ENCODE results near the gene KDM2A.

Gene KDM2A

DNA sequence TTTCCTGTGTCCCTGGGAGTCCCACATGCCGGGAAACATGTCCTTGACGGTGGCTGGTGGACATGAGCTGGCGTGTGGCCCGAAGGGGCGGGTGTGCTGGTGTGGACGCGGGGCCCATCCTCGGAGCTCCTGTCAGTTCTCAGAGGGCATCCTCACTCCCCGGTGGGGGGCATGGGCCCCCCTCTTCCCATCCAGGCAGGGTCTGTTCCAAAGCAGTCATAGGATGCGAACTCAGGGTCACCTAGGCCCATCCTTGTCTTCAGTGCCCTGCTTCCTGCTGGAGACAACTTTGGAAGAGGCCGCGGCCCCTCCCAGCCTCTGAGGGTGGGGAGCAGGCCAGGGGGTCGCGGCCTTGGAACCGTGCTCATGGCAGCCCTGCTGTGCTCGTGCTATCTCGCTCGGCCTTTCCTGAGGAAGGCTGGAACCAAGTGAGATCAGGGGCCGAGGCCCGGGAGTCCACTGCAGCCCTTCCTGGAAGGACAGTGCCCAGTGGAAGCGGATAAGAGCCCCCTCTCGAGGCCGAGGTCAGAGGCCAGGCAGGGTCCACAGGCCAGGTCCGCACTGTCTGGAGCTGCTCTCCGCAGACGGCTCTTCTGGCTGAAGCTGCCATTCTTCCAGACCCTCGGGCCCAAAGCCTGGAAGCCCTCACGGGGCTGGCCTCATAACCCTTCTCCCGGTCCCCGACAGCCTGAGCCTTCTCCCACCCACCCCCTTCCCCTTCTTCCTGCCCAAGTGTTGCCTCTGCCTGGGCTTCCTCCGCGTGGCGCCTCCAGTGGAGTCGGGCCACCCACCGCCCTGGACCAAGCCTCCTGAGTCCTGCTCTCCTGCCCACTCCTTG lies 155.9 kb downstream of the KDM2A start:
- no peak for DNase-seq

DNA sequence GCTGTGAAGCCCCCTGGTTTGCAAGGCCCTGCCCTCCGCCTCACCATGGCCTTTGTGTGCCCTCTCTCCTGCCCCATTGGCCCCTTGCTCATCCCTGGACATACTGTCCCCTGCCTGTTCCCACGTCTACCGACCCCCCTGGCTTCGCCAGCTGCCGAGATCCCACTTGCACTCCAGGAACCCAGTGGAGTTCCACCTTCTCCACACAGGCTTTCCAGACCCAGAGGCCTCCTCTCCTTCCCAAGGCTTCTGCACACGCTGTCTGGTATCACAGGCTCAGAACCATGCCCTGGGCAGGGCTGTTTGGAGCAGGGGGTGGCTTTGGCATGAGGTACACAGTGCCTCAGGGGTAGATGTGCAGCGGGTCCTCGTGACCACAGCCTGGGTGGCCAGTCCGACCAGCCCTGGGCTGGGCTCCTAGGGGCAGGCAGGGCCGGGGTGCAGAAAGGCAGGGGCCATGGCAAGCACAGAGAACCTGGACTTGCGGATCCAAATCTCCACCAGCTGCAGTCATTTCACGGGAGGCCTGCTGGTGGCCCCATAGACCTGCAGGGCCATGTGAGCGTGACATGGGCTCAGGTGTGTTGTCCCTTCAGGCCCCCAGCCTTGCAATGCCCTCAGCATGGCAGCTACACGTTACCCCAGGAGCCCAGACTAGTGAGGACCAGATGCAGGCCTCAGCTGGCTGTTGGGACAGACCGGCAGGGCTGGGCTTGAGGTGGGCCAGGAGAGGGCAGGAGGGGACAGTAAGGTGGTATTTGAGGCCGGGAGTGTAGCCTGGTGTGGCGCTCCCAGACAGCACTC lies 156.7 kb downstream of the KDM2A start:
- no peak for DNase-seq

GRCh38 chr11:67276781-67277230 lies 157.7 kb downstream of the KDM2A start:
- no peak for DNase-seq

DNA sequence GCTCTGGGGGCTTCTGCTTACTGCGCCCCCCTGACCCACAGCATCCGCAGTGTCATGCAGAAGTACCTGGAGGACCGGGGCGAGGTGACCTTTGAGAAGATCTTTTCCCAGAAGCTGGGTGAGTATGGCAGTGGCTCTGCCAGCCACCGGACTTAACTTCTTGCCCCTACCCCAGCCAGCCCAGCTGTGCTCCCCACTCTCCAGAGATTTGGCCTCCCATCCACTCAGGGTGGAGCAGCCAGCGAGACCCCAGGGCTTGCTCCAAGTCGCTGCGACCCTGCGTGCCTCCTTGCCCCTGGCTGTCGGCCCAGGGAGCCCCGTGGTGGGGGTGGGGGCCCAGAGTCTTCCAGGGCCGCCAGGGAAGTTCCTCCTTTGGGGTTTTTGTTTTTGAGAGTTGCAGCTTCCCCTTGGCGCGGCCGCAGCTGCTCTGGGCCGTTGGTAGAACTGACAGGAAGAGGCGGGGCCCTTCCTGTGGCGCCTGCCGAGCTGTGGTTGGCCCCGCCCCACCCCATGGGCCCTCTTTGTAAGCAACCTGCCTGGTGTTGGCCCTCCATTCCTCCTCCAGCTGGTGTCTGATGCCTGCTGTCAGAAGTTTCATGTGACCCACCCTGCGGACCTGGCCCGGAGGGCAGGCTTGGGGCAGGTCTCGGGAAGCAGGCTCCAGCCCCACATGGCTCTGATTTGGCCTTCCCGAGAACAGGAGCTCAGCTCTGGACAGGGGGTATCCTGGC lies 158.3 kb downstream of the KDM2A start:
- peak; percentile 94 for DNase-seq

DNA sequence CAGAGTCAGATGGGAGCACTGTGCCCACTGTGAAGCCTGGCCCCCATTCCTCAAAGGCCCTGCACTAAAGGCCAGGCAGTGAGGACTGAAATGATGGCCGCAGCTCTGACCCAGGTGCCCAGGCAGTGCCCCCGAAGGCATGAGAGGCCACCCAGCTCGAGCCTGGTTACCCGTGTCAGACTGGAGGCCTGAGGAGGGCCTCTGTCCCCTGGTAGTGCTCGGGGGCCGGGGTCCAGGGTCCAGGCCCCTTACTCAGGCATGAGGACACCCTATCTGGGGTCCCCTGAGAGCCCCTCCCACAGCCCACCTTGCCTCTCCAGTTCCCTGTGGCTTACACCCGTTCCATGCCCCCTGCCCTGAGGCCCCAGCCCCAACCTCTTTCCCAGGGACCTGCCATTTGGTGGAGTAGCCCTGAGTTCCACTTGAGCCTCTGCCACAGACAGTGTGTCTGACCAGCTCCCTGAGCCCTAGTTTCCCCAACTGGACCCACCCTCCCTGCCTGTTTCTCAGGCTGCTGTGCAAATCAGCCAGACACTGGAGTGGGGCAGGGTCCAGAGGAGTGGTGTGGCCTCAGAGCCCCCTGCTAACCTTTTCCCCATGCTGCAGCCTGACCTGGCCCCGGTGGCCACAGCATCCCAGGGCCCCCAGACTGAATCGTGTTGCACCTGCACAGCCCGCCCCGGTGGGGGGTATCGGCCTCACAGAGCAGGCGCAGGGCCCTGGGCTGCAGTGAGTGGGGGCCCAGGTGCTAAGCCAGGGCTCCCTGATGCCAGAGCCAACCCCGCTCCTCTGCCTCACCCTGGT lies 159.3 kb downstream of the KDM2A start:
- DNase-seq = no peak

DNA sequence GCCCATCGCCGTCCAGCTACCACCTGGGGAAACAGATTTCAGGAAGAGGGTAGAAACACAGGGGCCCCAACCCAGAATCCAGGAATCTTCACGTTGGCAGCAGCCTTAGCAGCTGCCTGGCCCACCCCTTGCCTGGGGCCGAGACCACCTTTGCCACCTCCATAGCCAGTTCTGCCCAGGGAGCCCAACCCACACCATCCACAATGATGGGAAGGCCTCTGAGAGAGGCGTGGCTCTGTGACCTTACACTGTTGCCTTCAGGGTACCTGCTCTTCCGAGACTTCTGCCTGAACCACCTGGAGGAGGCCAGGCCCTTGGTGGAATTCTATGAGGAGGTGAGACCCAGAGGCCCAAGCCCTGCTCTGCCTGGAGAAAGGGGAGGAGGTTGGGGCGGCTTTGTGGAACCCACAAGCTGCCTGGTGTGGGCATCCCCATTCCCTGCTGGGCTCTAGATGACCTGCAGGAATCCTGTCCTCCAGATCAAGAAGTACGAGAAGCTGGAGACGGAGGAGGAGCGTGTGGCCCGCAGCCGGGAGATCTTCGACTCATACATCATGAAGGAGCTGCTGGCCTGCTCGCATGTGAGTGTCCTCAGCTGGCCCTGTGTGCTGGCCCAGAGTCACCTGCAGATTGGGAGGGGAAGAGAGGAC lies 160.0 kb downstream of the KDM2A start:
- no peak for DNase-seq

DNA sequence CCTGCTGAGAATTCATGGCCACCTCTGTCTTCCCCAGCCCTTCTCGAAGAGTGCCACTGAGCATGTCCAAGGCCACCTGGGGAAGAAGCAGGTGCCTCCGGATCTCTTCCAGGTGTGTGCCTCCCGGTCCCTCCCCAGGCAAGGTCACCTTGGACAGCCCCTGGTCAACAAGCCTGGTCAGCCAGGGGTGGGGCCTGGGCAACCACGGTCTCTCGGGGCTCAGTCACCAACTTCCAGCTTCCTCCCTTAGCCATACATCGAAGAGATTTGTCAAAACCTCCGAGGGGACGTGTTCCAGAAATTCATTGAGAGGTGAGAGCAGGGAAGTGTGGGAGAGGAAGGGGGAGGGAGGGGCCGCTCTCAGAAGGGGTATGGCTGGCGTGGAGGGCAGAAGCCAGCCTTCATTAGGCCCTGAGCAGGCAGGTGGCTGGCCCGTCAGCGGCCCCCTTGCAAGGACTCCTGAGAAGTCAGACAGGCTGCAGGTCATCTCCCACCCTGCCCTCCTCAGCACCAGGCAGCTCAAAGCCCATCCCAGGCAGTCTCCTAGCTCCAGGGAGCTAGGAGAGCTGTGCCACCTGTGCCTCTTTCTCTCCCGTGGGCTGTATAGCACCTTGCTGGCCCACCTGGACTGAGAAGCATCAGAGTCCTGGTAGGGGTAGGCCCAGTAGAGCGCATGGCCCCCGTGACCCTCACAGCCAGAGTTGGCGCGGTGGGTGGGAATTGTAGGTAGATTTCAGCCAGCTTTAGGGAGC lies 160.7 kb downstream of the KDM2A start:
- no peak for DNase-seq

DNA sequence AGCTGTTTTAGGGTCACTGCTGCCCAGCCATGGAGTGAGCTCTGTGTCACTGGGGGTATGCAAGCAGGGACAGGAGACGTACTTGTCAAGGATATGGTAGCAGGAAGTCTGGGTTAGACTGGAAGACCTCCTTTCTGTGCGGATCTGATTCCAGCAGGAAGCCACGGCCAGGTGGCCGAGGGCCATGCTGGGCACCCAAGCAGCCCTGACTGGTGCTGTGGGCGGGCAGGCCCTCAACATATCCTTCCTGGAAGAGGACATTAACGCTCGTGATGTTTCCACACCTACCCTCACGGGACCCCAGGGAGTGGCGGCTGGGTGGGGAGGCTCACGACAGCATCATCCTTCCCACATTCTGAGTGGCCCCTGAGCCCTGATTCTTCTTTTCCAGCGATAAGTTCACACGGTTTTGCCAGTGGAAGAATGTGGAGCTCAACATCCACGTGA lies 161.3 kb downstream of the KDM2A start:
- no peak for DNase-seq

GRCh38 chr11:67280788-67281551 lies 161.9 kb downstream of the KDM2A start:
- DNase-seq = no peak

DNA sequence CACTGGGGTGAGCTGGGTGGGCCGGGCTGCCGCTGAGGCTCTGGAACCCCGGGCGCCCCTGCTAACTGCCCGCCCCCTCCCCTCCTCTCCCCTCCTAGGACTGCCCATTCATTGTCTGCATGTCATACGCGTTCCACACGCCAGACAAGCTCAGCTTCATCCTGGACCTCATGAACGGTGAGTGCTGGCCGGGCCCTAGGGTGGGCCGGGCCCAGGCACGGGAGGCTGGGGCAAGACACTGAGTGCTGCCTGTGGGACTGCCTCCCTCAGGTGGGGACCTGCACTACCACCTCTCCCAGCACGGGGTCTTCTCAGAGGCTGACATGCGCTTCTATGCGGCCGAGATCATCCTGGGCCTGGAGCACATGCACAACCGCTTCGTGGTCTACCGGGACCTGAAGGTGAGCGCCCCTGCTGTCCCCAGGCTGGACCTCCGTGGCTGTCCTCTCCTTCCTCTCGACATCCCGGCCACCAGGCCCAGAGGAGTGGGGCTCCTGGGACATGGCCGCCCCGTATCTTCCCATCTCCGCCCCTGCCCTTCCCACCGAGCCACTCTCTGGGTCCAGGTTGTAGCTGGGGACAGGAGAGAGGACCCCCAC lies 162.6 kb downstream of the KDM2A start:
- DNase-seq = no peak

DNA sequence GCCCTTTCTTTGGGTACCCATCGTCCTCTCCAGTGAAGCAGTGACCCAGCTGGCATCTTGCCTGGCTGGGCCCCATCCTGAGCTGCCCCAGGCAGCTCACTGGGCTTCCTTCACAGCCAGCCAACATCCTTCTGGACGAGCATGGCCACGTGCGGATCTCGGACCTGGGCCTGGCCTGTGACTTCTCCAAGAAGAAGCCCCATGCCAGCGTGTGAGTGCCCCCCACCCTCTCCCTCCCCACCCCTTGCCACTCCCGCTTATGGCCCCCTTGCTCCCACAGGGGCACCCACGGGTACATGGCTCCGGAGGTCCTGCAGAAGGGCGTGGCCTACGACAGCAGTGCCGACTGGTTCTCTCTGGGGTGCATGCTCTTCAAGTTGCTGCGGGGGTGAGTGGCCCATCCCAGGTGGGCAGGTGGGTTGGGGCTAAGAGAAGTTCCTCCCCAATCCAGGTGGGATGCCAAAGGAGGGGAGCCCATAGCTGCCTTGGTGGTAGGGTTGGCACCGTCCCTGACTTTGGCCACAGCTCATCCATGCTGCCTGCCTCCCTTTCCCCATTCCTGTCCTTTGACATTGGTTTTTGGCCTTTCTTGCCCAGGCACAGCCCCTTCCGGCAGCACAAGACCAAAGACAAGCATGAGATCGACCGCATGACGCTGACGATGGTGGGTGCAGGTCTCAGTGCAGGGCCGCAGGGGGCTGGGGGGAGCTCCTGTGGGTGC lies 163.3 kb downstream of the KDM2A start:
- no peak for DNase-seq

- DNase-seq = no peak
Measured at GRCh38 chr11:67282876-67283371, 163.9 kb downstream of the KDM2A start.

DNA sequence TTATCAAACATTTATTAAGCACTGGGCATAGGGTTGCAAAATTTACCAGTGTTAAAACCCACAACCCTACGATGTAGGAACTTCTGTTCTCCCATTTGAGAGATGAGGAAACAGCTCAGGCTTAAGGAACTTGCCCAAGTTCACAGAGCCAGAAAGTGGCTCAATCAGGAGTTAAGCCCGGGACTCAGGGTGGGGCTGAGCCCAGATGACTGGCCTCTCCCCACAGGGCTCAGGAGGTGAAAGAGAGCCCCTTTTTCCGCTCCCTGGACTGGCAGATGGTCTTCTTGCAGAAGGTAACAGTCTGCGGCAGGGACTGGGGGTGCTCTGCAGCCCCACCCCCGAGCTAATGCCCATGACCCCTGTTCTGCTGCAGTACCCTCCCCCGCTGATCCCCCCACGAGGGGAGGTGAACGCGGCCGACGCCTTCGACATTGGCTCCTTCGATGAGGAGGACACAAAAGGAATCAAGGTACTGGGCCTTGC lies 164.5 kb downstream of the KDM2A start:
- DNase-seq = no peak

DNA sequence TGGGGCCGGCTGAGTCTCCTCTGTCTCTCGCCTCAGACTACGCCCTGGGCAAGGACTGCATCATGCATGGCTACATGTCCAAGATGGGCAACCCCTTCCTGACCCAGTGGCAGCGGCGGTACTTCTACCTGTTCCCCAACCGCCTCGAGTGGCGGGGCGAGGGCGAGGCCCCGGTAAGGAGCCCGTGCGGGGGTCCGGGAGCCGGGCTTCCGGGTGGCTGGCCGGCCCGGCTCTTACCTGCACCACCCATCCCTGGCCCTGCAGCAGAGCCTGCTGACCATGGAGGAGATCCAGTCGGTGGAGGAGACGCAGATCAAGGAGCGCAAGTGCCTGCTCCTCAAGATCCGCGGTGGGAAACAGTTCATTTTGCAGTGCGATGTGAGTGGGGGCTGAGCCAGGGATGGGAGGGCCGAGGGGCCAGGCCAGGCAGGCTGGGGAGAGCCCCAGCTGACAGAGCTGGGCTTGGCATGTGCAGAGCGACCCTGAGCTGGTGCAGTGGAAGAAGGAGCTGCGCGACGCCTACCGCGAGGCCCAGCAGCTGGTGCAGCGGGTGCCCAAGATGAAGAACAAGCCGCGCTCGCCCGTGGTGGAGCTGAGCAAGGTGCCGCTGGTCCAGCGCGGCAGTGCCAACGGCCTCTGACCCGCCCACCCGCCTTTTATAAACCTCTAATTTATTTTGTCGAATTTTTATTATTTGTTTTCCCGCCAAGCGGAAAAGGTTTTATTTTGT lies 165.9 kb downstream of the KDM2A start:
- no peak for DNase-seq

GRCh38 chr11:67285541-67286498 lies 166.8 kb downstream of the KDM2A start:
- DNase-seq = peak; percentile 60

DNA sequence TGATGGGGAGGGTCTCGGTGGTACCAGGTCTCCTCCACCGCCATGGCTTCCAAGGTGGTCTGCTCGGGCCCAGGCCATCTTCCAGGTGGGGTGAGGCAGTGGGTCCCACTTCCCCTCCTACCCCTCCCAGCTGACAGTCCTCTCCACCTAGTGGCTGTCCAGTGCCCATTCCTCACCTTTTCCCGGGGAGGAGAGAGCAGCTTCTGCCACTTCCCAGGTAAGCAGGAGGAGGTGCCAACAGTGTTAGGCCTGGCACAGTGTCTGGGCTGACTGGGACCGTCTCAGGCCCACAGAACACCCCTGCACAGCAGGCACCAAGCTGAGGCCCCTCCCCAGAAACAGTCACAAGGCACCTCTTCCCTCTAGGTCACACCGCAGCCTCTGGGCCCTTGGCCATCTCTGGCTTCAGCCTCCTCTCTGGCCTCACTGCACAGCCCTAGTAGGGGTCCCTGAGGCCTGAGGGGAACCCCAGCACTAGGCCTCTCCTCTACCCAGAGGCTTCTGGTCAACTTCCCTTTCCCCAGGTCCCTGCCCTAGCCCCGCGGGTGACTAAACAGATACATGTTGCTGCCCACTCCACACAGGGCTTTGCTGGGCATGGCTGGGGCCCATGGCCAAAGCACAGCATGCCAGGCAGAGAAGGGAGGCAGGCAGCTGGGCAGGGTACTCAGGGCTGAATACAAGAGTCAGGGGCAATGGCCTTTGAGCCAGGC lies 167.7 kb downstream of the KDM2A start:
- DNase-seq = no peak
